MCF 10A (cell line): Measurements from ENCODE around the gene RADX. TPM values are rescaled to one million over a fixed set of nuclear protein-coding genes. Genes with fewer than 3 reads are reported as not detected.

ENCODE experiments used
- BruUV-seq: library from RNA; stranded (reverse); fragments of 400-500 nt; replicated peaks from 2 replicates; lab custom pipeline; 2021; lab: Mats Ljungman, UMichigan
- CTCF ChIA-PET: fragments of 300-600 bp; sonication (Branson Sonifier 250); formaldehyde crosslinking; extraction: SDS; loops from one replicate; lab custom pipeline; 2021; ENCODE audit warnings: antibody characterized with exemption, inconsistent platforms; lab: Yijun Ruan, JAX
- POLR2A ChIA-PET: fragments of 300-600, 350-650 bp; sonication (Branson Sonifier 250); formaldehyde crosslinking; extraction: SDS; loops from one replicate; lab custom pipeline; 2020; ENCODE audit warnings: antibody characterized with exemption, inconsistent platforms; lab: Yijun Ruan, JAX
- DNase-seq: peaks from one replicate; pipeline ENCODE4 v3.0.0-alpha.2; 2018; ENCODE audit not compliant: unreplicated experiment
- H3K27ac Mint-ChIP-seq: one replicate; pipeline ENCODE4 v1.8.0; 2022; ENCODE audit warnings: mild to moderate bottlenecking, low read depth, mixed read lengths; ENCODE audit not compliant: unreplicated experiment
- H3K27me3 Mint-ChIP-seq: one replicate; pipeline ENCODE4 v1.8.0; 2022; ENCODE audit warnings: mixed read lengths; ENCODE audit not compliant: insufficient read depth, unreplicated experiment
- H3K36me3 Mint-ChIP-seq: one replicate; pipeline ENCODE4 v1.8.0; 2022; ENCODE audit warnings: mild to moderate bottlenecking, moderate library complexity, mixed read lengths; ENCODE audit not compliant: insufficient read depth, unreplicated experiment
- H3K4me1 Mint-ChIP-seq: one replicate; pipeline ENCODE4 v1.8.0; 2022; ENCODE audit warnings: mixed read lengths; ENCODE audit not compliant: insufficient read depth, unreplicated experiment
- H3K4me3 Mint-ChIP-seq: one replicate; pipeline ENCODE4 v1.8.0; 2022; ENCODE audit warnings: mild to moderate bottlenecking, moderate library complexity, mixed read lengths; ENCODE audit not compliant: unreplicated experiment
- H3K9me3 Mint-ChIP-seq: one replicate; pipeline ENCODE4 v1.8.0; 2022; ENCODE audit warnings: mixed read lengths; ENCODE audit not compliant: unreplicated experiment
- CTCF ChIP-seq: fragments of 200-600 bp; IDR thresholded peaks from one replicate; pipeline ENCODE4 v1.8.0; 2022; ENCODE audit warnings: antibody characterized with exemption, mild to moderate bottlenecking; ENCODE audit not compliant: unreplicated experiment
- intact Hi-C: fragments of 100-400 bp; cut with micrococcal nuclease; formaldehyde crosslinking; loops from 2 replicates; pipeline ENCODE4 v1.14.1; 2022
- total RNA-seq: library from RNA; stranded (reverse); gene quantifications from 2 replicates; pipeline ENCODE4 v1.2.3, GENCODE V29; 2022

Gene RADX
- total RNA-seq, 1 experiment from 2014 or later, result 2.2 TPM

GRCh38 chrX:106672527-106672926 is 60.7 kb downstream of the RADX start:
- H3K4me3 Mint-ChIP-seq, result no peak overlapping the region
- peaks cover 7% of the 10 kb centered on the region for H3K4me1 Mint-ChIP-seq
- H3K27ac Mint-ChIP-seq, result peak overlapping the region; percentile 59
- peak; percentile 81 for DNase-seq
- no peak for TF ChIP-seq CTCF
- peaks cover 6% of the 10 kb centered on the region for H3K36me3 Mint-ChIP-seq
- intact Hi-C loops, result no loop called here
- peaks cover 47% of the 10 kb centered on the region for H3K27me3 Mint-ChIP-seq
- H3K9me3 Mint-ChIP-seq, result no peaks in the 10 kb centered on the region
- BruUV-seq, result no TSS peak
- ChIA-PET CTCF (interaction anchor here (1.4 kb wide), 1 partner anchor 191 kb away, joined by 3 read pairs; no protein-coding TSS in a partner anchor), POLR2A (interaction anchor here (1.3 to 2.6 kb wide), 2 partner anchors 12 to 54 kb away, joined by 4 to 14 read pairs; partner anchors contain the start of gene RNF128)

DNA sequence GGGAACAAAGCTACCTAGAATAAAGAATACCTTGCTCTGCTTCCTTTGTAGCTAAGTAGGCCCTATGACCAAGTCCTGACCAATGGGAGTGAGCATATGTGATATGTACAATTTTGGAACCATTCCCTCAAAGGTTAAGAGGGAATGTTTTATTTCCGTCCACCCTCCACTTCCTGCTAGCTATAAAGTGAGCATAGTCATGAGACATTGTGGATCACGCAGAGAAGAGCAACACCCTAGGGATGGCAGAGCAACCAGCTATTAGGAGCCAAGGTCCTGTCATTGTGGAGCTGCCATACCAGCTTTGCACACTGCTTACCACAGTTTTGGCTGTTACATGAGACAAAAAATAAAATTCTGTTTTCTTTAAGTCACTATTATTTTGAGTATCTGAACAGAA is 68.9 kb downstream of the RADX start:
- Mint-ChIP-seq H3K9me3 (no peaks in the 10 kb centered on the region), H3K27me3 (peaks cover 50% of the 10 kb centered on the region), H3K36me3 (no peaks in the 10 kb centered on the region), H3K4me3 (no peak overlapping the region), H3K27ac (no peak overlapping the region), H3K4me1 (no peaks in the 10 kb centered on the region)
- CTCF ChIA-PET, result interaction anchor here (0.8 to 2.3 kb wide), 3 partner anchors 10 to 266 kb away, joined by 3 to 7 read pairs (median 4); no protein-coding TSS in a partner anchor
- no peak for TF ChIP-seq CTCF
- BruUV-seq, result no TSS peak
- POLR2A ChIA-PET, result interaction anchor here (0.6 to 2.0 kb wide), 2 partner anchors 32 to 83 kb away, joined by 3 to 4 read pairs; no protein-coding TSS in a partner anchor
- intact Hi-C loops, result no loop called here
- DNase-seq, result no peak

GRCh38 chrX:106684207-106684606 is 72.4 kb downstream of the RADX start:
- Mint-ChIP-seq H3K4me3 (no peak overlapping the region), H3K9me3 (peaks cover 1% of the 10 kb centered on the region), H3K36me3 (no peaks in the 10 kb centered on the region), H3K27me3 (peaks cover 69% of the 10 kb centered on the region), H3K27ac (no peak overlapping the region), H3K4me1 (no peaks in the 10 kb centered on the region)
- intact Hi-C loops, result no loop called here
- BruUV-seq, result no TSS peak
- ChIA-PET POLR2A (interaction anchor here (1.2 to 2.6 kb wide), 2 partner anchors 9 to 12 kb away, joined by 3 to 14 read pairs; no protein-coding TSS in a partner anchor), CTCF (interaction anchor here (0.7 to 1.1 kb wide), 2 partner anchors 68 to 182 kb away, joined by 3 read pairs; no protein-coding TSS in a partner anchor)
- DNase-seq, result peak; percentile 33
- no peak for TF ChIP-seq CTCF

- intact Hi-C loops, result no loop called here
- Mint-ChIP-seq H3K9me3 (peaks cover 5% of the 10 kb centered on the region), H3K4me1 (no peaks in the 10 kb centered on the region), H3K4me3 (no peak overlapping the region), H3K27ac (no peak overlapping the region), H3K27me3 (peaks cover 67% of the 10 kb centered on the region), H3K36me3 (no peaks in the 10 kb centered on the region)
- no TSS peak for BruUV-seq
- no peak for DNase-seq
- ChIA-PET POLR2A (interaction anchor here (1.2 to 1.4 kb wide), 2 partner anchors 13 to 16 kb away, joined by 3 read pairs; no protein-coding TSS in a partner anchor), CTCF (no interaction called here)
- no peak for TF ChIP-seq CTCF
These were observed 80.8 kb downstream of the RADX start for GRCh38 chrX:106692425-106693065.
